Fibroblast of villous mesenchyme (primary cell): ENCODE results near the gene C1orf21. TPM values are rescaled to one million over a fixed set of nuclear protein-coding genes. Genes with fewer than 3 reads are reported as not detected.

Source experiments
- DNase-seq: peaks from one replicate; pipeline ENCODE4 v3.0.0-alpha.2; 2010; ENCODE audit warnings: low read depth
- H3K4me3 ChIP-seq: 2 replicates; pipeline ENCODE4 v1.5.1; 2011; ENCODE audit warnings: low read depth, mild to moderate bottlenecking, low read length
- total RNA-seq: library from RNA; depleted of rRNA; stranded (reverse); fragments of >200 nt; gene quantifications from 2 replicates; pipeline ENCODE4 v1.2.3, GENCODE V29; 2012
- TF ChIP-seq, protein P1 (sequence below): IDR thresholded peaks from 2 replicates; pipeline ENCODE4 v1.5.1; 2012; ENCODE audit warnings: low read depth, mild to moderate bottlenecking, low read length; ENCODE audit not compliant: insufficient read depth

C1orf21 gene
- total RNA-seq, 1 donor, result 3.5 TPM

DNA sequence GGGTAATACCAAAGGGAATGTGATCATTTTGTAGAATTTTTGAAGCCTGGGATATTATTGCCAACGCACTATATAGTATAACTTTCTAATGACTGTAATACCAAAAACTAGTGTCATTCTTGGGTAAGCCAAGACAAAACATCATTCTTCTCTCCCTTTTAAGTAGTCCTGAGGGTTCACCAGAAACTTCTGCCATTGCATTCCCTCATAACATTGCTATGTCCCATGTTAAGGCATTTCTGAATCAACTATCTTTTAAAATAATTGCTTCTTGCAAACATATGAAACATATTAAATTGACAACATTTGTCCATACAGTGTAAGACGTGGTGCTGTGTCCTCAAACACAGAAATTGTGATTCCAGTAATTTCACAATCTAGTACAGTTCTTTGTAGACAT is 29.9 kb upstream of the C1orf21 start:
- TF ChIP-seq, protein P1, sequence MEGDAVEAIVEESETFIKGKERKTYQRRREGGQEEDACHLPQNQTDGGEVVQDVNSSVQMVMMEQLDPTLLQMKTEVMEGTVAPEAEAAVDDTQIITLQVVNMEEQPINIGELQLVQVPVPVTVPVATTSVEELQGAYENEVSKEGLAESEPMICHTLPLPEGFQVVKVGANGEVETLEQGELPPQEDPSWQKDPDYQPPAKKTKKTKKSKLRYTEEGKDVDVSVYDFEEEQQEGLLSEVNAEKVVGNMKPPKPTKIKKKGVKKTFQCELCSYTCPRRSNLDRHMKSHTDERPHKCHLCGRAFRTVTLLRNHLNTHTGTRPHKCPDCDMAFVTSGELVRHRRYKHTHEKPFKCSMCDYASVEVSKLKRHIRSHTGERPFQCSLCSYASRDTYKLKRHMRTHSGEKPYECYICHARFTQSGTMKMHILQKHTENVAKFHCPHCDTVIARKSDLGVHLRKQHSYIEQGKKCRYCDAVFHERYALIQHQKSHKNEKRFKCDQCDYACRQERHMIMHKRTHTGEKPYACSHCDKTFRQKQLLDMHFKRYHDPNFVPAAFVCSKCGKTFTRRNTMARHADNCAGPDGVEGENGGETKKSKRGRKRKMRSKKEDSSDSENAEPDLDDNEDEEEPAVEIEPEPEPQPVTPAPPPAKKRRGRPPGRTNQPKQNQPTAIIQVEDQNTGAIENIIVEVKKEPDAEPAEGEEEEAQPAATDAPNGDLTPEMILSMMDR, result no peak

DNA sequence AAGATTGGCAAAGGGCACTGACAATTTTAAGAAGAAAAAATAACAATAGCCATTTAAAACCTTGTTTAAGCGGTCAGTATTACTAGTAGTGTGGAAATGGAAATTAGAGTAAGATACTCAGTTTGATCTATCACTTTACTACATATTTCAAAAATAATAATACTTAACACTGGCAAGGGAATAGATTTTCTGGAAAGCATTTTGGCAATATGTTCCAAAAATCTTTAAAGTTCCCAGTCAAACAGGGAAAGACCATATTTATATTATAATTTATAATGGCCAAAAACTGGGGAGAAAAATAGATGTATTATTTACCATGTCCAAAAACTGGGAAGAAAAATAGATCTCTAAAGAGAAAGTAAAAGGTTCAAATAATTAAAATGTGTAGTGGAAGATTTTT is 28.6 kb upstream of the C1orf21 start:
- TF ChIP-seq, protein P1, result no peak
- DNase-seq, result no peak
- H3K4me3 ChIP-seq, result no peak overlapping the region

More for the DNA sequence above, 29.9 kb upstream of the C1orf21 start:
- no peak overlapping the region for H3K4me3 ChIP-seq
- DNase-seq, result no peak

DNA sequence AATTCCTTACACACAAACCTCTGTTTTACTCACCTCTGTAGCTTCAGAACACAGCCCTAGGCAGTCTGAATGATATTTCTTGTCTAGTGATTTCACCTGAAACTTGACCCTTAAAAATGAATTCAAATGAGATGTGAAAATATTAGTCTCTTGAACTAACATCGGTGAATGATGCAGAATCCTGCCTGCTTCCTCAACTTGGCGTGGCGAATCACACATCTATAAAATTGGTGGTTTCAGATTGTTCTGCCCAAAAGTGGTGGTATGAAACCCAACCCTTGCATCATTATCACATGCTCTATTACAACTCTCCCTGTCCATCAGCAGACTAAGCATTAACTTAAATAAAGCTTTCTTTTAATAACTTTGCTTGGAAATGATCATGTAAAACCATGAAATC is 26.9 kb upstream of the C1orf21 start:
- H3K4me3 ChIP-seq, result no peak overlapping the region
- TF ChIP-seq, protein P1, result no peak

DNA sequence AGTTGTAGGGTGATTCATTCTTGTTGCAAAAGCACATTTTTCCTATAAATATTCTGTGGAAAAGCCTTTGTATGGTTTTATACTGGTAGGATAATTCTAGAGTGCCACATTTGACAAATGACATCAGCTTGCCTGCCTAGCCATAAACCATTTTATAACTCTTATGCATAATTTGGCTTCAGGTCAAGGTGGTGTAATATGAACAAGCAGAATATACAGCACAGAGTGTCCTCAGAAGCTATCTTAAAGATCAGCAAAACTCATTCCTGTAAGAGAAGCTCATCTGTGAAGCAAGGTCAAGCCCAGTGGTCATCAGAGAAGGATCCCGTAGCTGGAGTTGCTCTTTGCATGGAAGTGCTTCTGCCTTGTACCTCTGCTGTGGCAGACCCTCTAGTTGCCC is 24.0 kb upstream of the C1orf21 start:
- TF ChIP-seq, protein P1, result no peak
- DNase-seq, result peak; percentile 95
- no peak overlapping the region for H3K4me3 ChIP-seq

More for the DNA sequence above, 26.9 kb upstream of the C1orf21 start:
- DNase-seq, result no peak

DNA sequence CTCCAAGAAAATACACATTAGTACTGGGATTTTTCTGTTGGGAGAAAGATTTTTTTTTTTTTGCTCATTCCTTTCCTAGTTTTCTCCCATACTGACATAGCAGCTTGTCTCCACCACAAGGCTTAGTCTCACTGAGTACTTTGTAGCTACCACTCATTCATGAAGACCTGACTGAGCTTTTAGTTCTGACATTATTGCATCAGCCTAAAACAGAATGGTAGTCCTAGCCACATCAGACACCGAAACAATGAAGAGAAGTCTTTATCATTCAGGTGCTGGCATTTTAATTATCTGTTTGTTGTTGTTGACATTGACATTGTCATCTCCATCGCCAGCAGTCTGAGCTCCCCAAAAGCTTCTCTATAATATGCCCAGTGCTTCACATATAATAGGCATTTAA is 21.1 kb upstream of the C1orf21 start:
- TF ChIP-seq, protein P1, result no peak
- no peak overlapping the region for H3K4me3 ChIP-seq
- DNase-seq, result no peak

DNA sequence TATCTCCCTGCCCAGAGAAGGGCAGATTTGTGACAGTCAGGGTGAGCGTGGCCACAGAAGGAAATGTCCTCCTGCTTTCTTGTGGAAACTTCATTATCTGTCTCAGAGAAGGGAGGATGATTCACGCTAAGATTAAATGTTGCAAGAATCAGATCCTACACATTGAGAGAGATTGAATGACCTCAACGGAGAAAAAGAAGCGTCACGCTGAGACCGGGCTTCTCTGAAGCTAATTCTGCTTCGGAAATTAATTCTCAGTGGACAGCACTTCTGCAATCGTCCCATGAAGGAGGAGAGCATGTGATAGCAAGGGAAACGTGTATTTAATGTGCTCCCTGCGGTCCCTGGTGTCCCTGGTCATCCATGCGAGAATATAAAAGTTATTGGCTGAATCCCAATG is 19.8 kb upstream of the C1orf21 start:
- peak; percentile 88 for DNase-seq
- no peak overlapping the region for H3K4me3 ChIP-seq
- TF ChIP-seq, protein P1, result no peak

DNA sequence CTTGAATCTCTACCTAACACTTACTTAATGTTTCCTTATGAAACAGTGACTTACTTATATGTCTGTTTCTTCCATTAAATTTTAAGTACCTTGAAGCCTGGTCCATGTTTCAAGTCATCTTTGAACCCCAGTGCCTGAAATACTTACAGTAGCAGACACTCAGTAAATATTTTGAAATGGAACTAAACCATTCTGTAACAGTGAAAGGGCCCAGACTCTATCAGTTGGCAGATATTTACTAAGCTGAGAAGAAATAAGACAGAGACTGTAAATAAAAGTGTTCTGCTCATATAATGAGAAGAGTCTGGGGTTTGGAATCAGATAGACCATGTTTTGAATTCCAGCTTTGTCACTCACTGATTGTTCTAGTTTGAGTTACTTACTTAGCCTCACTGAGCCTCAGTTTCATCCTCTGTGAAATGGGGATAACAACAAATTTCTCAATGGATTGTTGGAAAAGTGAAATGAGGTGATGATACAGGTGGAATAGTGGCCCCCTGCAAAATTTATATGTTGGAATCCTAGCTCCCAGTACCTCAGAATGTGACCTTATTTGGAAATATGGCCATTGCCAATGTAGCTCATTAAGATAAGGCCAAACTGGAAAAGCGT is 19.3 kb upstream of the C1orf21 start:
- peak; percentile 67 for DNase-seq
- TF ChIP-seq, protein P1, result no peak
- H3K4me3 ChIP-seq, result no peak overlapping the region
